Sigmoid colon (tissue), 4 donors: ENCODE measurements around the gene RAB7B.

ENCODE experiments used
- POLR2A ChIP-seq, 2 donors: fragments of 450-650 bp; IDR thresholded peaks; one replicate each; pipeline ENCODE4 v1.6.1; 2016; ENCODE audit warnings: antibody characterized with exemption in 2 of 2, mild to moderate bottlenecking in 2 of 2, moderate library complexity in 2 of 2
- POLR2AphosphoS5 ChIP-seq, 4 donors: sonication (generic); formaldehyde crosslinking; IDR thresholded peaks; one replicate each; pipeline ENCODE4 v1.6.1; 2017; ENCODE audit warnings: antibody characterized with exemption in 4 of 4
- TF ChIP-seq, protein P1 (sequence below), 4 experiments: fragments of 450-650 bp in 3 of 4; fragments of 200-600 bp in 1 of 4; IDR thresholded peaks; one replicate each; pipeline ENCODE4 v1.5.1; 2016 to 2019; ENCODE audit warnings: antibody characterized with exemption in 4 of 4, mild to moderate bottlenecking in 3 of 4, moderate library complexity in 2 of 4

DNA sequence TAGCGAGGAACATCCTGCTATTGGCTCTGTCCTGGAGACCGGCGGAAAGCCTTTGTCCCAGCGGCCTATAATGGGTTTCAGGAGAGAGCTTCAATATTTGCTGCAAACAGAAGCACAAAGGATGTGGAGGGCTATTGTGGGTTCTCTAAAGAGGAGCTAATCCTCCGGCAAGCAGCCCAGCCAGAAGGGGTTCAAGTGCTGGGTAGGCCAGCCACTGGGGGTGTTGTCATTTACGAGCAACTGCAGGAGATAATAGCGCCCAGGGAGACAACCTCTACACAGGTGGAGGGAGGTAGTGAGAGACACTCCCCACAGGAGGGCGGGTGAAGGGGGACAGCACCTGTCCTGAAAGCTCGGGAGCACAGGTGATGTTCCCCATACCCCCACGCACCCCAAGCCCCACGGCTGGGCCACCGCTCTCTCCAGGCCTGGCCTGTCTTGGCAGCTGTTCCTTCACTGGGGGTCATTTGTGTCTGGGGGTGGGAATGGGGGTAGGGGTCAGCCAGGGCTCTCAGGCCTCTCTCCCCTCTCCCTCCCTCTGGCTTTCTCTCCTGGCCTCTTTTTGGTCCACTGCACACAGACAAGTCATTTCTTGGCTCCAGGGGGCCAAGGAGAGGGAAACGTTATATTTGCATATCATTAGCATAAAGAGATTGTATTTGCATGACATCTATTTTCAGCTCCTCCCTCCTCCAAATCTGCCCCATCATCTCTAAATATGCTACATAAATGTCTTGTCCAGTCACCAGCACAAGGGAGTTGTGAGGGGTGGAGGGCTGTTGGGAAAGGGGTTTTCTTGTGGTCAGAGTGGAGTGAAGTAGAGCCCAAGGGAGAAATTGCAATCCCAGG lies 37.9 kb downstream of the RAB7B start:
- TF ChIP-seq, protein P1, sequence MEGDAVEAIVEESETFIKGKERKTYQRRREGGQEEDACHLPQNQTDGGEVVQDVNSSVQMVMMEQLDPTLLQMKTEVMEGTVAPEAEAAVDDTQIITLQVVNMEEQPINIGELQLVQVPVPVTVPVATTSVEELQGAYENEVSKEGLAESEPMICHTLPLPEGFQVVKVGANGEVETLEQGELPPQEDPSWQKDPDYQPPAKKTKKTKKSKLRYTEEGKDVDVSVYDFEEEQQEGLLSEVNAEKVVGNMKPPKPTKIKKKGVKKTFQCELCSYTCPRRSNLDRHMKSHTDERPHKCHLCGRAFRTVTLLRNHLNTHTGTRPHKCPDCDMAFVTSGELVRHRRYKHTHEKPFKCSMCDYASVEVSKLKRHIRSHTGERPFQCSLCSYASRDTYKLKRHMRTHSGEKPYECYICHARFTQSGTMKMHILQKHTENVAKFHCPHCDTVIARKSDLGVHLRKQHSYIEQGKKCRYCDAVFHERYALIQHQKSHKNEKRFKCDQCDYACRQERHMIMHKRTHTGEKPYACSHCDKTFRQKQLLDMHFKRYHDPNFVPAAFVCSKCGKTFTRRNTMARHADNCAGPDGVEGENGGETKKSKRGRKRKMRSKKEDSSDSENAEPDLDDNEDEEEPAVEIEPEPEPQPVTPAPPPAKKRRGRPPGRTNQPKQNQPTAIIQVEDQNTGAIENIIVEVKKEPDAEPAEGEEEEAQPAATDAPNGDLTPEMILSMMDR (IDR thresholded peaks at IDR 0.05) = no peak
- no peak for TF ChIP-seq POLR2A (IDR thresholded peaks at IDR 0.05)
- TF ChIP-seq POLR2AphosphoS5 (IDR thresholded peaks at IDR 0.05) = no peak
